ENCODE measurements around the gene ARFGAP3. TPM values are rescaled to one million over a fixed set of nuclear protein-coding genes. Genes with fewer than 3 reads are reported as not detected.

ARFGAP3 gene
- total RNA-seq, 1 donor from 2014 or later: 59.5 TPM

DNA sequence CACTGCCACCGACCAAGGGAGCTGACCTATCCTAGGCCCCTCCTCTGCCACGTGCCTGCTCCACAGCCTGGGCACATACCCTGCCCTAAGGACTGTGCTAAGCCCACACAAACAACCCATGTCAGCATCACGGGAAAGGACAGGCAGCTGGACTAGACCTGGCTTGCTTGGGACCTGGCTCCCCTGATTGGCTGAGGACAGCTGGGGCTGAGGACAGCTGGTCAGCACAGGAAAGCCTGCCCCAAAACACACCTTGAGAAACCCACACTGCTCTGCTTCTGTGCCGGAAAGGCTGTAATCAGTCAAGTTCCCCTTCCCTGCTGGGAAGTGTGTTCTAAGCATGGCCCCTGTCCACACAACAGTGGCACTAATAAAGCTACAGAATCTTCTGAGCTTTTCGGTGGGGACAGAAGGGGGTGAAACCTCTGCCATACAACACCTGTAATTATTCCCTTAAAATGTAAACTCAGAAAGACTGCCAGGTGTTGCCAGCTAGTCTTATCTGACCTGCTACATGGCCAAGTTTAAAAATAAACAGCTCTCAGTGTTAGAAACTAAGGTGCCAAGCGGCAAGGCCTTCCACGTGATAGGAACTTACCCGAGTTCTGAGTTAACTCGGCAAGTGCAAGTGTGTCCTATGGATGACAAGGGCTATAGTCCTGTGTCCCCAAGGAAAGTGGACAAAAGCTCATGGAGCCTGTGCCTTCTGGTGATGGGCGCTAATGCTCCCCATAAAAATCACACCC, 35.7 kb upstream of the ARFGAP3 start:
- TF ChIP-seq EZH2 (IDR thresholded peaks at IDR 0.05; ENCODE audit: insufficient read depth, low read length): no peak
- TF ChIP-seq, protein P1, sequence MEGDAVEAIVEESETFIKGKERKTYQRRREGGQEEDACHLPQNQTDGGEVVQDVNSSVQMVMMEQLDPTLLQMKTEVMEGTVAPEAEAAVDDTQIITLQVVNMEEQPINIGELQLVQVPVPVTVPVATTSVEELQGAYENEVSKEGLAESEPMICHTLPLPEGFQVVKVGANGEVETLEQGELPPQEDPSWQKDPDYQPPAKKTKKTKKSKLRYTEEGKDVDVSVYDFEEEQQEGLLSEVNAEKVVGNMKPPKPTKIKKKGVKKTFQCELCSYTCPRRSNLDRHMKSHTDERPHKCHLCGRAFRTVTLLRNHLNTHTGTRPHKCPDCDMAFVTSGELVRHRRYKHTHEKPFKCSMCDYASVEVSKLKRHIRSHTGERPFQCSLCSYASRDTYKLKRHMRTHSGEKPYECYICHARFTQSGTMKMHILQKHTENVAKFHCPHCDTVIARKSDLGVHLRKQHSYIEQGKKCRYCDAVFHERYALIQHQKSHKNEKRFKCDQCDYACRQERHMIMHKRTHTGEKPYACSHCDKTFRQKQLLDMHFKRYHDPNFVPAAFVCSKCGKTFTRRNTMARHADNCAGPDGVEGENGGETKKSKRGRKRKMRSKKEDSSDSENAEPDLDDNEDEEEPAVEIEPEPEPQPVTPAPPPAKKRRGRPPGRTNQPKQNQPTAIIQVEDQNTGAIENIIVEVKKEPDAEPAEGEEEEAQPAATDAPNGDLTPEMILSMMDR (IDR thresholded peaks at IDR 0.05; ENCODE audit: insufficient read depth, low read depth, low read length): no peak
- Histone ChIP-seq H2AFZ (ENCODE audit: low read depth, low read length) (no peak overlapping the region), H3K27me3 (ENCODE audit: insufficient read depth, low read length) (no peaks in the 10 kb centered on the region), H3K4me1 (ENCODE audit: insufficient read depth, low read length) (no peaks in the 10 kb centered on the region), H3K36me3 (ENCODE audit: insufficient read depth, low read length) (peaks cover 4% of the 10 kb centered on the region), H3K27ac (ENCODE audit: low read depth, low read length) (no peak overlapping the region), H3K79me2 (ENCODE audit: insufficient read depth, low read length) (peaks cover 20% of the 10 kb centered on the region), H3K9me3 (ENCODE audit: insufficient read depth, low read depth, low read length) (no peaks in the 10 kb centered on the region), H3K4me2 (ENCODE audit: low read length) (no peak overlapping the region), H4K20me1 (ENCODE audit: insufficient read depth, low read length) (peaks cover 63% of the 10 kb centered on the region), H3K9ac (ENCODE audit: low read length) (no peak overlapping the region), H3K4me3 (ENCODE audit: insufficient read depth, low read depth, low read length) (no peak overlapping the region)
- FAIRE-seq: no peak
- Mint-ChIP-seq H3K27ac (ENCODE audit: unreplicated experiment) (no peak overlapping the region), H3K27me3 (ENCODE audit: low read depth, unreplicated experiment) (no peaks in the 10 kb centered on the region), H3K4me3 (ENCODE audit: unreplicated experiment) (no peak overlapping the region), H3K9me3 (ENCODE audit: unreplicated experiment) (peaks cover 2% of the 10 kb centered on the region), H3K4me1 (ENCODE audit: low read depth, unreplicated experiment) (no peaks in the 10 kb centered on the region), H3K36me3 (ENCODE audit: low read depth, unreplicated experiment) (peaks cover 21% of the 10 kb centered on the region)
- DNase-seq (ENCODE audit: low read depth): no peak

DNA sequence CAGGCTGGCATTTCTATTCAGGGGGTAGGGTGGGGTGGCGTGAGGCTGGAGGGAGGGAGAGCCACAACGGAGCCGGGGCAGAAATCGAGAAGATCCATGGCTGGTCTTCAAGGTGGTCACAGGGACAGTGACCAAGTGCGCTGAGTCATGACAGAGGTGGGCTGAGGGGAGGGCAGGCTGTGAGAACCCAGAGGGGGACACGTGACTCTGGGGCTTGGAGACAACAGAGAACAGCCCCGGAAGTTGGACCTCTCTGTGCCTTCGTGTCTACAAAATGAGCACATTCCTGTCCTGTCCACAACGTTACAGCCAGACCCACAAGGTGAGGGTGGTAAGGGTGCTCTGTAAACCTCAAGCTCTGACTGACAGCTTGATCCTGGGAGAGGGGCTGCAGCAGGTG, 35.1 kb upstream of the ARFGAP3 start:
- no peak for FAIRE-seq
- no peak for TF ChIP-seq EZH2 (IDR thresholded peaks at IDR 0.05; ENCODE audit: insufficient read depth, low read length)
- TF ChIP-seq, protein P1 (IDR thresholded peaks at IDR 0.05; ENCODE audit: insufficient read depth, low read depth, low read length): no peak
- H3K27me3 ChIP-seq (ENCODE audit: insufficient read depth, low read length): no peaks in the 10 kb centered on the region
- peaks cover 25% of the 10 kb centered on the region for H3K36me3 Mint-ChIP-seq (ENCODE audit: low read depth, unreplicated experiment)
- no peak overlapping the region for H3K9ac ChIP-seq (ENCODE audit: low read length)
- peaks cover 59% of the 10 kb centered on the region for H4K20me1 ChIP-seq (ENCODE audit: insufficient read depth, low read length)
- DNase-seq (ENCODE audit: low read depth): no peak
- peaks cover 2% of the 10 kb centered on the region for H3K9me3 Mint-ChIP-seq (ENCODE audit: unreplicated experiment)
- no peak overlapping the region for H3K27ac ChIP-seq (ENCODE audit: low read depth, low read length)
- H3K4me3 ChIP-seq (ENCODE audit: insufficient read depth, low read depth, low read length): no peak overlapping the region
- no peak overlapping the region for H3K4me3 Mint-ChIP-seq (ENCODE audit: unreplicated experiment)
- no peak overlapping the region for H3K27ac Mint-ChIP-seq (ENCODE audit: unreplicated experiment)
- H2AFZ ChIP-seq (ENCODE audit: low read depth, low read length): no peak overlapping the region
- no peaks in the 10 kb centered on the region for H3K27me3 Mint-ChIP-seq (ENCODE audit: low read depth, unreplicated experiment)
- no peaks in the 10 kb centered on the region for H3K4me1 Mint-ChIP-seq (ENCODE audit: low read depth, unreplicated experiment)
- H3K79me2 ChIP-seq (ENCODE audit: insufficient read depth, low read length): peaks cover 14% of the 10 kb centered on the region
- H3K4me1 ChIP-seq (ENCODE audit: insufficient read depth, low read length): no peaks in the 10 kb centered on the region
- peaks cover 4% of the 10 kb centered on the region for H3K36me3 ChIP-seq (ENCODE audit: insufficient read depth, low read length)
- H3K9me3 ChIP-seq (ENCODE audit: insufficient read depth, low read depth, low read length): no peaks in the 10 kb centered on the region
- H3K4me2 ChIP-seq (ENCODE audit: low read length): no peak overlapping the region

DNA sequence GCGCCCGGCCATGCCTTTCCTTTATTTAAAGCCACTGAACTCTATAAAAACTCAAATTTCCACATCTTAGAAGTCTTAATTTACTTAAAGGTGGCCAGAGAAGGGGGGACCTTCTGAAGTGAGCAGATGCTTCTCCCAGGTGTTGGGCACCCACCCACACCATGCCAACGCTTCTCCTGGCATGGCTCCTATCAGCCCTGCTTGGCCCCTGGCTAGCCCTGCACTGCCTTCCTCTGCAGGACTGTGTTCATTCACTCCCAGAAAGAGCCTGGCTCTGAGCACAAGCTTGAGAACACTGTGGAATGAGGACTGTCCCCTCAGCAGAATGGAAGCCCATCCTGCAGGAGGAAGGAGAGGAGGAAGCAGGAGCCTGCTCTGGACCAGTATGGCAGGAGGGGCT, 34.6 kb upstream of the ARFGAP3 start:
- H3K4me1 ChIP-seq (ENCODE audit: insufficient read depth, low read length): no peaks in the 10 kb centered on the region
- DNase-seq (ENCODE audit: low read depth) (no peak), FAIRE-seq (no peak)
- H3K36me3 Mint-ChIP-seq (ENCODE audit: low read depth, unreplicated experiment): peaks cover 26% of the 10 kb centered on the region
- H3K36me3 ChIP-seq (ENCODE audit: insufficient read depth, low read length): peaks cover 4% of the 10 kb centered on the region
- H3K9me3 Mint-ChIP-seq (ENCODE audit: unreplicated experiment): peaks cover 2% of the 10 kb centered on the region
- no peaks in the 10 kb centered on the region for H3K27me3 Mint-ChIP-seq (ENCODE audit: low read depth, unreplicated experiment)
- H3K27ac Mint-ChIP-seq (ENCODE audit: unreplicated experiment): no peak overlapping the region
- no peak overlapping the region for H3K4me2 ChIP-seq (ENCODE audit: low read length)
- no peak overlapping the region for H3K9ac ChIP-seq (ENCODE audit: low read length)
- peaks cover 57% of the 10 kb centered on the region for H4K20me1 ChIP-seq (ENCODE audit: insufficient read depth, low read length)
- TF ChIP-seq, protein P1 (IDR thresholded peaks at IDR 0.05; ENCODE audit: insufficient read depth, low read depth, low read length): no peak
- no peak for TF ChIP-seq EZH2 (IDR thresholded peaks at IDR 0.05; ENCODE audit: insufficient read depth, low read length)
- no peaks in the 10 kb centered on the region for H3K9me3 ChIP-seq (ENCODE audit: insufficient read depth, low read depth, low read length)
- H3K79me2 ChIP-seq (ENCODE audit: insufficient read depth, low read length): peaks cover 10% of the 10 kb centered on the region
- H3K4me1 Mint-ChIP-seq (ENCODE audit: low read depth, unreplicated experiment): no peaks in the 10 kb centered on the region
- H3K27me3 ChIP-seq (ENCODE audit: insufficient read depth, low read length): no peaks in the 10 kb centered on the region
- H3K4me3 ChIP-seq (ENCODE audit: insufficient read depth, low read depth, low read length): no peak overlapping the region
- H3K27ac ChIP-seq (ENCODE audit: low read depth, low read length): no peak overlapping the region
- H3K4me3 Mint-ChIP-seq (ENCODE audit: unreplicated experiment): no peak overlapping the region
- H2AFZ ChIP-seq (ENCODE audit: low read depth, low read length): no peak overlapping the region
